IgD-negative memory B cell (primary cell): ENCODE results near the gene DLGAP4. TPM values are rescaled to one million over a fixed set of nuclear protein-coding genes. Genes with fewer than 3 reads are reported as not detected.

ENCODE experiments used
- H3K27ac Mint-ChIP-seq, 3 donors: one replicate each; pipeline ENCODE4 v1.8.0; 2020 to 2022; ENCODE audit warnings: mild to moderate bottlenecking in 3 of 3, mixed read lengths in 3 of 3, moderate library complexity in 1 of 3
- H3K27me3 Mint-ChIP-seq: one replicate; pipeline ENCODE4 v1.8.0; 2021; ENCODE audit warnings: mixed read lengths
- H3K36me3 Mint-ChIP-seq: one replicate; pipeline ENCODE4 v1.8.0; 2020; ENCODE audit warnings: mild to moderate bottlenecking, mixed read lengths
- H3K4me1 Mint-ChIP-seq, 3 donors: one replicate each; pipeline ENCODE4 v1.8.0; 2020 to 2022; ENCODE audit warnings: mixed read lengths in 3 of 3, mild to moderate bottlenecking in 1 of 3
- H3K4me3 Mint-ChIP-seq, 4 donors: one replicate each; pipeline ENCODE4 v1.8.0; 2020 to 2022; ENCODE audit warnings: mild to moderate bottlenecking in 4 of 4, mixed read lengths in 4 of 4, moderate library complexity in 3 of 4
- H3K9me3 Mint-ChIP-seq, 3 donors: one replicate each; pipeline ENCODE4 v1.8.0; 2020 to 2021; ENCODE audit warnings: mixed read lengths in 3 of 3, mild to moderate bottlenecking in 1 of 3
- polyA plus RNA-seq: library from polyadenylated mRNA; unstranded; fragments of 300-500 nt; fragmentation: Illumina TruSeq; gene quantifications from one replicate; pipeline ENCODE4 v1.2.3, GENCODE V29; 2021

DLGAP4 gene
- polyA plus RNA-seq, 1 donor from 2014 or later = 48.2 TPM

- no peaks in the 10 kb centered on the region for H3K36me3 Mint-ChIP-seq
- H3K4me1 Mint-ChIP-seq = peaks cover 0 to 3% (median 2%) of the 10 kb centered on the region in 3 donors
- no peaks in the 10 kb centered on the region for H3K9me3 Mint-ChIP-seq
- H3K27me3 Mint-ChIP-seq = no peaks in the 10 kb centered on the region
- no peak overlapping the region for H3K4me3 Mint-ChIP-seq
- H3K27ac Mint-ChIP-seq = no peak overlapping the region
Observed at GRCh38 chr20:36532388-36532787, 226.2 kb downstream of the DLGAP4 start.

- no peak overlapping the region for H3K27ac Mint-ChIP-seq
- no peaks in the 10 kb centered on the region for H3K9me3 Mint-ChIP-seq
- H3K4me1 Mint-ChIP-seq = peaks cover 0 to 3% (median 2%) of the 10 kb centered on the region in 3 donors
- H3K4me3 Mint-ChIP-seq = no peak overlapping the region
- no peaks in the 10 kb centered on the region for H3K27me3 Mint-ChIP-seq
- no peaks in the 10 kb centered on the region for H3K36me3 Mint-ChIP-seq
Observed at GRCh38 chr20:36532822-36533221, 226.7 kb downstream of the DLGAP4 start.

- no peak overlapping the region for H3K4me3 Mint-ChIP-seq
- H3K9me3 Mint-ChIP-seq = no peaks in the 10 kb centered on the region
- no peaks in the 10 kb centered on the region for H3K36me3 Mint-ChIP-seq
- H3K27me3 Mint-ChIP-seq = no peaks in the 10 kb centered on the region
- H3K27ac Mint-ChIP-seq = peak overlapping the region in 1 of 3 donors; percentile 78
- H3K4me1 Mint-ChIP-seq = peaks cover 0 to 3% (median 0%) of the 10 kb centered on the region in 3 donors
Observed at GRCh38 chr20:36538026-36538722, 232.0 kb downstream of the DLGAP4 start.

- H3K27me3 Mint-ChIP-seq = no peaks in the 10 kb centered on the region
- H3K4me3 Mint-ChIP-seq = peak overlapping the region in 3 of 4 donors; percentile 43 to 57 (median 45)
- no peaks in the 10 kb centered on the region for H3K9me3 Mint-ChIP-seq
- H3K36me3 Mint-ChIP-seq = no peaks in the 10 kb centered on the region
- H3K27ac Mint-ChIP-seq = peak overlapping the region in 1 of 3 donors; percentile 13
- H3K4me1 Mint-ChIP-seq = peaks cover 0 to 3% (median 0%) of the 10 kb centered on the region in 3 donors
Observed at GRCh38 chr20:36540551-36541211, 234.5 kb downstream of the DLGAP4 start.

- Mint-ChIP-seq H3K36me3 (no peaks in the 10 kb centered on the region), H3K9me3 (no peaks in the 10 kb centered on the region), H3K27me3 (no peaks in the 10 kb centered on the region), H3K27ac (peak within 1 kb of the TSS in 1 of 3 donors; percentile 39), H3K4me1 (peaks cover 0 to 3% (median 1%) of the 10 kb centered on the region in 3 donors), H3K4me3 (peak within 1 kb of the TSS in 3 of 4 donors; percentile 43 to 57 (median 45))
Observed at GRCh38 chr20:36541227-36541767, 235.2 kb downstream of the DLGAP4 start, which contains the start of gene MYL9. Gene MYL9, plus strand, starts transcription at chr20:36541519. Its CDS starts 3,366 bp downstream, at chr20:36544885.

GRCh38 chr20:36541768-36542488 is 235.8 kb downstream of the DLGAP4 start:
- Mint-ChIP-seq H3K9me3 (no peaks in the 10 kb centered on the region), H3K27me3 (no peaks in the 10 kb centered on the region), H3K4me1 (peaks cover 0 to 2% (median 1%) of the 10 kb centered on the region in 3 donors), H3K27ac (peak overlapping the region in 1 of 3 donors; percentile 39), H3K36me3 (no peaks in the 10 kb centered on the region), H3K4me3 (peak overlapping the region in 3 of 4 donors; percentile 3 to 39 (median 38))

GRCh38 chr20:36542516-36543183 is 236.5 kb downstream of the DLGAP4 start:
- peaks cover 0 to 1% (median 0%) of the 10 kb centered on the region in 3 donors for H3K4me1 Mint-ChIP-seq
- H3K9me3 Mint-ChIP-seq = no peaks in the 10 kb centered on the region
- H3K4me3 Mint-ChIP-seq = peak overlapping the region in 1 of 4 donors; percentile 70
- H3K27ac Mint-ChIP-seq = peak overlapping the region in 1 of 3 donors; percentile 13
- no peaks in the 10 kb centered on the region for H3K27me3 Mint-ChIP-seq
- no peaks in the 10 kb centered on the region for H3K36me3 Mint-ChIP-seq

- H3K27ac Mint-ChIP-seq = no peak overlapping the region
- no peaks in the 10 kb centered on the region for H3K27me3 Mint-ChIP-seq
- no peaks in the 10 kb centered on the region for H3K36me3 Mint-ChIP-seq
- H3K9me3 Mint-ChIP-seq = no peaks in the 10 kb centered on the region
- H3K4me1 Mint-ChIP-seq = peaks cover 0 to 1% (median 0%) of the 10 kb centered on the region in 3 donors
- H3K4me3 Mint-ChIP-seq = no peak overlapping the region
Observed at GRCh38 chr20:36543184-36544133, 237.3 kb downstream of the DLGAP4 start.

- H3K4me3 Mint-ChIP-seq = no peak overlapping the region
- H3K27ac Mint-ChIP-seq = no peak overlapping the region
- H3K9me3 Mint-ChIP-seq = no peaks in the 10 kb centered on the region
- H3K4me1 Mint-ChIP-seq = peaks cover 0 to 1% (median 0%) of the 10 kb centered on the region in 3 donors
- no peaks in the 10 kb centered on the region for H3K36me3 Mint-ChIP-seq
- H3K27me3 Mint-ChIP-seq = no peaks in the 10 kb centered on the region
Observed at GRCh38 chr20:36544134-36545018, 238.2 kb downstream of the DLGAP4 start.

- Mint-ChIP-seq H3K4me1 (peaks cover 0 to 1% (median 1%) of the 10 kb centered on the region in 3 donors), H3K27ac (peak overlapping the region in 1 of 3 donors; percentile 69), H3K9me3 (no peaks in the 10 kb centered on the region), H3K36me3 (no peaks in the 10 kb centered on the region), H3K4me3 (no peak overlapping the region), H3K27me3 (no peaks in the 10 kb centered on the region)
Observed at GRCh38 chr20:36546111-36546736, 240.1 kb downstream of the DLGAP4 start.

GRCh38 chr20:36547186-36548005 is 241.3 kb downstream of the DLGAP4 start:
- Mint-ChIP-seq H3K36me3 (no peaks in the 10 kb centered on the region), H3K4me1 (peaks cover 0 to 1% (median 1%) of the 10 kb centered on the region in 3 donors), H3K9me3 (no peaks in the 10 kb centered on the region), H3K4me3 (no peak overlapping the region), H3K27ac (no peak overlapping the region), H3K27me3 (no peaks in the 10 kb centered on the region)

GRCh38 chr20:36548006-36548315 is 241.8 kb downstream of the DLGAP4 start:
- H3K4me3 Mint-ChIP-seq = no peak overlapping the region
- H3K36me3 Mint-ChIP-seq = no peaks in the 10 kb centered on the region
- peaks cover 0 to 1% (median 1%) of the 10 kb centered on the region in 3 donors for H3K4me1 Mint-ChIP-seq
- no peaks in the 10 kb centered on the region for H3K27me3 Mint-ChIP-seq
- H3K27ac Mint-ChIP-seq = no peak overlapping the region
- no peaks in the 10 kb centered on the region for H3K9me3 Mint-ChIP-seq
